Right atrium auricular region (tissue), 2 donors: ENCODE data around the gene MIXL1. TPM values are rescaled to one million over a fixed set of nuclear protein-coding genes. Genes with fewer than 3 reads are reported as not detected.

Experiments used
- DNase-seq: peaks from one replicate; pipeline ENCODE4 v3.0.0-alpha.2; 2019; ENCODE audit warnings: low spot score
- H3K27ac ChIP-seq, 2 donors: fragments of 200-600 bp; sonication (generic); 1 replicate in 1 of 2; 2 replicates in 1 of 2; pipeline ENCODE4 v1.5.1; 2016 to 2019
- H3K27me3 ChIP-seq, 2 donors: fragments of 200-600 bp; sonication (generic); one replicate each; pipeline versions ENCODE4 v1.5.1 to v1.6.0; 2017 to 2019
- H3K36me3 ChIP-seq: fragments of 200-600 bp; sonication (generic); one replicate; pipeline ENCODE4 v1.5.1; 2016
- H3K4me1 ChIP-seq, 2 donors: fragments of 200-600 bp; sonication (generic); one replicate each; pipeline versions ENCODE4 v1.5.1 to v1.6.0; 2017 to 2019
- H3K4me3 ChIP-seq, 2 donors: fragments of 200-600 bp; sonication (generic); 1 replicate in 1 of 2; 2 replicates in 1 of 2; pipeline ENCODE4 v1.5.1; 2017 to 2019; ENCODE audit warnings: mild to moderate bottlenecking in 1 of 2, moderate library complexity in 1 of 2
- H3K9me3 ChIP-seq, 2 donors: fragments of 200-600 bp; sonication (generic); one replicate each; pipeline ENCODE4 v1.5.1; 2019
- CTCF ChIP-seq, 2 donors: fragments of 200-600 bp; sonication (generic); IDR thresholded peaks; one replicate each; pipeline ENCODE4 v1.5.1; 2019; ENCODE audit warnings: antibody characterized with exemption in 2 of 2
- total RNA-seq, 2 donors: library from RNA; depleted of rRNA; stranded (reverse); fragments of >200 nt; gene quantifications; one replicate each; pipeline ENCODE4 v1.1.0, GENCODE V29; 2016

The MIXL1 gene
- total RNA-seq, 2 donors from 2014 or later = not detected

GRCh38 chr1:226276077-226276682 is 52.7 kb downstream of the MIXL1 start:
- Histone ChIP-seq H3K4me3 (no peak overlapping the region), H3K9me3 (no peaks in the 10 kb centered on the region), H3K27ac (no peak overlapping the region), H3K27me3 (no peaks in the 10 kb centered on the region), H3K4me1 (no peaks in the 10 kb centered on the region), H3K36me3 (no peaks in the 10 kb centered on the region)
- TF ChIP-seq CTCF (IDR thresholded peaks at IDR 0.05) = no peak
- no peak for DNase-seq

Other genes with a start within 250 kb of the MIXL1 start
- gene SDE2, start 224.3 kb upstream of the MIXL1 start, total RNA-seq = 10 to 100 TPM; 15.5 to 16.3 TPM
- 100 to 1,000 TPM; 244 to 279 TPM for gene H3-3A, start 160.9 kb upstream of the MIXL1 start, total RNA-seq
- gene ACBD3, start 36.9 kb upstream of the MIXL1 start, total RNA-seq = 10 to 100 TPM; 32.9 to 48.8 TPM
- 10 to 100 TPM in 1 of 2 donors, 1 to 10 TPM in 1; 2.9 to 11.0 TPM for gene LIN9, start 85.5 kb downstream of the MIXL1 start, total RNA-seq
- gene PARP1, start 184.4 kb downstream of the MIXL1 start, total RNA-seq = 10 to 100 TPM; 68.0 to 70.6 TPM